ENCODE data around the gene QRSL1. TPM values are rescaled to one million over a fixed set of nuclear protein-coding genes. Genes with fewer than 3 reads are reported as not detected.

QRSL1 gene
- total and polyA plus RNA-seq, 2 experiments from 2014 or later, result 7.8 to 9.7 TPM

GRCh38 chr6:106667022-106667402 is 37.6 kb downstream of the QRSL1 start:
- Histone ChIP-seq H3K27ac (no peak overlapping the region), H3K9ac (no peak overlapping the region), H3K4me2 (ENCODE audit: unreplicated experiment) (no peak overlapping the region), H3K4me1 (ENCODE audit: insufficient read depth) (no peaks in the 10 kb centered on the region), H2AFZ (no peak overlapping the region), H3K27me3 (replicated peaks; ENCODE audit: insufficient read depth) (no peaks in the 10 kb centered on the region), H3K9me2 (ENCODE audit: insufficient read depth) (no peaks in the 10 kb centered on the region), H4K20me1 (ENCODE audit: insufficient read depth) (no peaks in the 10 kb centered on the region), H3K9me3 (ENCODE audit: low read depth) (no peaks in the 10 kb centered on the region), H3K79me2 (ENCODE audit: insufficient read depth) (no peaks in the 10 kb centered on the region), H3F3A (ENCODE audit: insufficient read depth) (no peaks in the 10 kb centered on the region), H3K4me3 (no peak overlapping the region), H3K36me3 (ENCODE audit: low read depth) (0 out of 2 replicates have a peak, but pooled peaks cover 8% of the 10 kb centered on the region)
- TF ChIP-seq EZH2phosphoT487 (IDR thresholded peaks at IDR 0.05; ENCODE audit: insufficient read depth, low read depth) (no peak), EZH2 (IDR thresholded peaks at IDR 0.05; ENCODE audit: insufficient read depth, poor library complexity, severe bottlenecking) (no peak)
- in situ Hi-C loops (cut with MboI), result no loop called here
- DNase-seq, result no peak
- 74 to 76% methylated on average over 4 of the region's 4 CpGs for WGBS, 2 experiments (ENCODE audit: low coverage in 1 of 2, low lambda C conversion rate in 2 of 2, missing lambda C conversion rate in 2 of 2)

GRCh38 chr6:106670236-106670635 is 40.9 kb downstream of the QRSL1 start:
- Histone ChIP-seq H3K4me2 (ENCODE audit: unreplicated experiment) (no peak overlapping the region), H3K27me3 (replicated peaks; ENCODE audit: insufficient read depth) (no peaks in the 10 kb centered on the region), H3K9ac (no peak overlapping the region), H3F3A (ENCODE audit: insufficient read depth) (no peaks in the 10 kb centered on the region; the same call in 1 of the 2 replicates), H3K36me3 (ENCODE audit: low read depth) (0 out of 2 replicates have a peak, but pooled peaks cover 2% of the 10 kb centered on the region), H3K79me2 (ENCODE audit: insufficient read depth) (no peaks in the 10 kb centered on the region), H3K4me1 (ENCODE audit: insufficient read depth) (no peaks in the 10 kb centered on the region), H3K4me3 (no peak overlapping the region), H2AFZ (no peak overlapping the region), H3K9me3 (ENCODE audit: low read depth) (no peaks in the 10 kb centered on the region), H3K9me2 (ENCODE audit: insufficient read depth) (no peaks in the 10 kb centered on the region), H4K20me1 (ENCODE audit: insufficient read depth) (no peaks in the 10 kb centered on the region), H3K27ac (no peak overlapping the region)
- no peak for DNase-seq
- in situ Hi-C loops (cut with MboI), result no loop called here
- WGBS, 2 experiments (ENCODE audit: low coverage in 1 of 2, low lambda C conversion rate in 2 of 2, missing lambda C conversion rate in 2 of 2), result 83 to 88% methylated on average over 6 of the region's 6 CpGs
- TF ChIP-seq EZH2phosphoT487 (IDR thresholded peaks at IDR 0.05; ENCODE audit: insufficient read depth, low read depth) (no peak), EZH2 (IDR thresholded peaks at IDR 0.05; ENCODE audit: insufficient read depth, poor library complexity, severe bottlenecking) (no peak)

- Histone ChIP-seq H3K4me1 (ENCODE audit: insufficient read depth) (no peaks in the 10 kb centered on the region), H3K36me3 (ENCODE audit: low read depth) (no peaks in the 10 kb centered on the region), H3K79me2 (ENCODE audit: insufficient read depth) (no peaks in the 10 kb centered on the region), H3K9me2 (ENCODE audit: insufficient read depth) (no peaks in the 10 kb centered on the region), H3K27me3 (replicated peaks; ENCODE audit: insufficient read depth) (no peaks in the 10 kb centered on the region), H3K4me2 (ENCODE audit: unreplicated experiment) (no peak overlapping the region), H3K4me3 (no peak overlapping the region), H3K27ac (no peak overlapping the region), H3K9me3 (ENCODE audit: low read depth) (no peaks in the 10 kb centered on the region), H4K20me1 (ENCODE audit: insufficient read depth) (no peaks in the 10 kb centered on the region), H3F3A (ENCODE audit: insufficient read depth) (no peaks in the 10 kb centered on the region; the same call in 1 of the 2 replicates), H3K9ac (no peak overlapping the region), H2AFZ (no peak overlapping the region)
- 94 to 95% methylated on average over 3 of the region's 3 CpGs for WGBS, 2 experiments (ENCODE audit: low coverage in 1 of 2, low lambda C conversion rate in 2 of 2, missing lambda C conversion rate in 2 of 2)
- TF ChIP-seq EZH2phosphoT487 (IDR thresholded peaks at IDR 0.05; ENCODE audit: insufficient read depth, low read depth) (no peak), EZH2 (IDR thresholded peaks at IDR 0.05; ENCODE audit: insufficient read depth, poor library complexity, severe bottlenecking) (no peak)
- in situ Hi-C loops (cut with MboI), result no loop called here
- no peak for DNase-seq
Observed at GRCh38 chr6:106671651-106672050, 42.3 kb downstream of the QRSL1 start.

DNA sequence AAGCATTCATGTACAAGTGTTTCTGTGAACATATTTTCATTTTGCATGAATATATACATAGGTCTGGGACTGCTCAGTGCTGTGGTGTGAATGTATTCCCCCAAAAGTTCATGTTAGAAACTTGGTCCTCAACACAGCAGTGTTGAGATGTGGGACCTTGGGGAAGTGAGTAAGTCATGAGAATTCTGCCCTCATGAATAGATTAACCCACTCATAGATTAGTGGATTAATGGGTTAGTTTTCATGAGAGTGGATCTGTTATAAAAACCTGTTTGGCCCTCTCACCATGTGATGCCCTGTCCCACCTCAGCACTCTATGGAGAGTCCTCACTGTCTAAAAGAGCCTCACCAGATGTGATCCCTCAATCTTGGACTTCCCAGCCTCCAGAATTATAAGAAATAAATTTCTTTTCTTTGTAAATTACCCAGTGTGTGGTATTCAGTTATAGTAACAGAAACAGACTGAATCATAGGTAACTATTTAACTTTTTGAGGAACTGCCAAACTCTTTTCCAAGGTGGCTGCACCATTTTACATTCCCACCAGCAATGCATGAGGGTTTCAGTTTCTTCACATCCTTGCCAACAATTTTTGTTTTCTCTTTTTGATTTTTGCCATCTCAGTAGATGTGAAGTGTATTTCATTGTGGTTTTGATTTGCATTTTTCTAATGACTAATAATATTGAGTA is 45.3 kb downstream of the QRSL1 start:
- Histone ChIP-seq H4K20me1 (ENCODE audit: insufficient read depth) (no peaks in the 10 kb centered on the region), H3K4me2 (ENCODE audit: unreplicated experiment) (no peak overlapping the region), H2AFZ (no peak overlapping the region), H3K36me3 (ENCODE audit: low read depth) (no peaks in the 10 kb centered on the region), H3K9me3 (ENCODE audit: low read depth) (no peaks in the 10 kb centered on the region), H3K4me3 (no peak overlapping the region), H3K27ac (no peak overlapping the region), H3F3A (ENCODE audit: insufficient read depth) (no peaks in the 10 kb centered on the region; the same call in 1 of the 2 replicates), H3K9me2 (ENCODE audit: insufficient read depth) (no peaks in the 10 kb centered on the region), H3K4me1 (ENCODE audit: insufficient read depth) (no peaks in the 10 kb centered on the region), H3K27me3 (replicated peaks; ENCODE audit: insufficient read depth) (no peaks in the 10 kb centered on the region), H3K9ac (no peak overlapping the region), H3K79me2 (ENCODE audit: insufficient read depth) (no peaks in the 10 kb centered on the region)
- TF ChIP-seq EZH2phosphoT487 (IDR thresholded peaks at IDR 0.05; ENCODE audit: insufficient read depth, low read depth) (no peak), EZH2 (IDR thresholded peaks at IDR 0.05; ENCODE audit: insufficient read depth, poor library complexity, severe bottlenecking) (no peak)
- DNase-seq, result no peak
- in situ Hi-C loops (cut with MboI), result no loop called here

Data from GM23248 (cell line).